DOHH2 (cell line): ENCODE measurements around the gene CNTF.

Experiments used
- H3F3A ChIP-seq: fragments of 200-600 bp; sonication (generic), shearing (Covaris generic); 2 replicates; pipeline ENCODE4 v1.6.0; 2016; ENCODE audit warnings: antibody characterized with exemption, mild to moderate bottlenecking; ENCODE audit not compliant: control insufficient read depth, insufficient read depth
- H3K27ac ChIP-seq: fragments of 200-600 bp; sonication (generic); 2 replicates; pipeline ENCODE4 v1.5.1; 2014; ENCODE audit warnings: low read depth, mild to moderate bottlenecking, low read length, moderate library complexity
- H3K27me3 ChIP-seq: fragments of 200-600 bp; sonication (generic); 2 replicates; pipeline ENCODE4 v1.6.1; 2014; ENCODE audit warnings: mild to moderate bottlenecking, low read length, mixed read lengths; ENCODE audit not compliant: control insufficient read depth
- H3K36me3 ChIP-seq: fragments of 200-600 bp; sonication (generic); 2 replicates; pipeline ENCODE4 v1.6.1; 2014; ENCODE audit warnings: mild to moderate bottlenecking, low read length, moderate library complexity, mixed read lengths; ENCODE audit not compliant: control insufficient read depth
- H3K4me1 ChIP-seq: fragments of 200-600 bp; sonication (generic); 2 replicates; pipeline ENCODE4 v1.6.1; 2014; ENCODE audit warnings: mild to moderate bottlenecking, low read length, mixed read lengths; ENCODE audit not compliant: control insufficient read depth
- H3K4me2 ChIP-seq: fragments of 200-600 bp; sonication (generic); 2 replicates; pipeline ENCODE4 v1.6.0; 2014; ENCODE audit warnings: mild to moderate bottlenecking, low read length, moderate library complexity
- H3K4me3 ChIP-seq: fragments of 200-600 bp; sonication (generic); 2 replicates; pipeline ENCODE4 v1.5.1; 2014; ENCODE audit warnings: mild to moderate bottlenecking, low read length, mixed read lengths
- H3K79me2 ChIP-seq: fragments of 200-600 bp; sonication (generic); 2 replicates; pipeline ENCODE4 v1.6.1; 2014; ENCODE audit warnings: mild to moderate bottlenecking, low read length, mixed read lengths; ENCODE audit not compliant: control insufficient read depth
- H3K9me2 ChIP-seq: fragments of 200-600 bp; sonication (generic); replicated peaks from 2 replicates; pipeline ENCODE4 v1.6.1; 2014; ENCODE audit warnings: mild to moderate bottlenecking, low read length, mixed read lengths; ENCODE audit not compliant: control insufficient read depth
- H3K9me3 ChIP-seq: fragments of 200-600 bp; sonication (generic); 2 replicates; pipeline ENCODE4 v1.6.1; 2014; ENCODE audit warnings: antibody characterized with exemption, low read length, mixed read lengths; ENCODE audit not compliant: control insufficient read depth, insufficient read depth
- H4K20me1 ChIP-seq: fragments of 200-600 bp; sonication (generic); 2 replicates; pipeline ENCODE4 v1.6.0; 2014; ENCODE audit warnings: low read depth, mild to moderate bottlenecking, antibody characterized with exemption, low read length, moderate library complexity; ENCODE audit not compliant: control insufficient read depth, insufficient read depth
- CTCF ChIP-seq: fragments of 200-600 bp; sonication (generic); IDR thresholded peaks from one replicate; pipeline ENCODE4 v1.5.1; 2014; ENCODE audit warnings: antibody characterized with exemption, mild to moderate bottlenecking, low read depth, low read length; ENCODE audit not compliant: poor library complexity, severe bottlenecking
- EZH2phosphoT487 ChIP-seq: fragments of 200-600 bp; sonication (generic); IDR thresholded peaks from 2 replicates; pipeline ENCODE4 v1.6.1; 2017; ENCODE audit warnings: borderline replicate concordance, mild to moderate bottlenecking, antibody characterized with exemption, low read length, moderate library complexity, mixed read lengths

The CNTF gene

DNA sequence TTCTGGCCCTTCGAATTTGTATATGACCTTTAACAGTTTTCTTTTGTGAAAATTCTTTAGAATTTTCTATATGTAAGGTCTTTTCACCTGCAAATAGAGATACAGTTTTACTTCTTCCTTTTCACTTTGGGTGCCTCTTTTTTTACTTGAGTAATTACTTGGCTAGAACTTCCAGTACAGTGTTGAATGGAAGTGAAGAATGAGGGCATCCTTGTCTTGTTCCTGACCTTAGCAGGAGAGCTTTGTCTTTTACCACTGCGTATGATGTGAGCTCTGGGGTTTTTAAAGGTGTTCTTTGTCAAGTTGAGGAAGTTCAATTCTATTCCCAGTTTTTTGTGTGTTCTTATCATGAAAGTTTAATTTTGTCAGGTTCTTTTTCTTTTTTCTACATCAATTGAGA is 22.0 kb upstream of the CNTF start:
- H3K4me2 ChIP-seq = no peak overlapping the region
- no peak overlapping the region for H3K27ac ChIP-seq
- peaks cover 5% of the 10 kb centered on the region; the same call in 1 of the 2 replicates for H4K20me1 ChIP-seq
- H3K4me1 ChIP-seq = peaks cover 12% of the 10 kb centered on the region
- peaks cover 91% of the 10 kb centered on the region for H3K36me3 ChIP-seq
- H3K79me2 ChIP-seq = peaks cover 100% of the 10 kb centered on the region
- H3K9me2 ChIP-seq = no peaks in the 10 kb centered on the region
- H3K9me3 ChIP-seq = no peaks in the 10 kb centered on the region
- H3F3A ChIP-seq = no peaks in the 10 kb centered on the region; the same call in 1 of the 2 replicates
- TF ChIP-seq EZH2phosphoT487 (no peak), CTCF (no peak)
- H3K27me3 ChIP-seq = no peaks in the 10 kb centered on the region
- H3K4me3 ChIP-seq = no peak overlapping the region

DNA sequence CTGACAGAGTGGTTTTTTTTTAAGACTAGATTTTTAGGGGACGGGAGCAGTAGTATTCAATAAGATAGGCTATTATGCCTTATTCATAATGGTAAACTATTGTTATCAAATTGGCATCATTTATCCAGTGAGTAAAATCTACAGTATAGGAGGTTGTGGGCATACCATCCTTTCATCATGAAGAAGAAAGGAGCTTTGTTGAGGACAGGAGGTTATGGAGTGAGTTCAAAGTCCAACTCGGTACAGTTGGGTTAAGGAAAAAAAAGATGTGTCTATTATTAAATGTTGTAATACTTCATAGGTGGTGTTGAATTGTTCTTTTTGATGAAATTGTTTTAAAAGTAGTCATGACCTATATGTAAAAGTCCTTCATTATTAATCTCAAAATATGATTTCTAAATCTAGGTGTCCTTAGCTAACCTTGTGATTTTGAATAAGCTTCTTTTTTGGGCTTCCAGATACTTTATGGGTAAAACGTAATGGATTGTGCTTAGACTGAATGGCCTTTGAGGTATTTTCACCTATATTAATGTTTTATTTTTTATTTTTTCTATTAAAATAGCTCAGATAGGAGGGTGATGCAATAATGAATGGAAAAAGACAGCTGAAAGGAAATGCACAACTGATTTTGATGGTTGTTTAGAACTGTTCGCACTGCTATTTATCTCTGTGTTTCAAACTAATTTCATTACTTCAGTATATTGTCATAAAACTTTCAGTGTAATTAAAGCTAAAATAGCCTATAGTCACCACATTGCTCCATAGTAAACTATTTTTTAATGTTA is 15.3 kb upstream of the CNTF start:
- Histone ChIP-seq H4K20me1 (no peaks in the 10 kb centered on the region), H3K27me3 (no peaks in the 10 kb centered on the region), H3K4me3 (no peak overlapping the region), H3F3A (no peaks in the 10 kb centered on the region), H3K79me2 (peaks cover 80% of the 10 kb centered on the region), H3K27ac (no peak overlapping the region), H3K9me3 (no peaks in the 10 kb centered on the region), H3K36me3 (peaks cover 87% of the 10 kb centered on the region), H3K9me2 (no peaks in the 10 kb centered on the region), H3K4me2 (no peak overlapping the region), H3K4me1 (peaks cover 20% of the 10 kb centered on the region)
- TF ChIP-seq CTCF (no peak), EZH2phosphoT487 (no peak)

DNA sequence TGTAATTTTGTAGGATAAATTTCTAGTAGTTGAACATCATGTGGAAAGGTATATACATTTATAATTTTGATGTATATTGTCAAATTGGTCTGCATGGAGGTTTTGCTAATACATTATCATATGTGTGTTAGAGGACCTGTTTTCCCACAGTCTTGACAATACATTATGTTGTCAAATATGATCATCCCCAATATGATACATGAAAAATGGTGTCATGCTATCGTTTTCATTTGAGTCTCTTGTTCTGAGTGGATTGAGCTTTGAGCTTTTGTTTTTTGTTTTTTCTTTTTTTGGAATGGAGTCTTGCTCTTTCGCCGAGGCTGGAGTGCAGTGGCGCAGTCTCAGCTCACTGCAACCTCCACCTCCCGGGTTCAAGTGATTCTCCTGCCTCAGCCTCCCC is 14.1 kb upstream of the CNTF start:
- Histone ChIP-seq H3K27ac (no peak overlapping the region), H3K27me3 (no peaks in the 10 kb centered on the region), H3K4me3 (no peak overlapping the region), H3K4me2 (no peak overlapping the region), H3K9me2 (no peaks in the 10 kb centered on the region), H3F3A (no peaks in the 10 kb centered on the region; the same call in 1 of the 2 replicates), H3K4me1 (peaks cover 20% of the 10 kb centered on the region), H3K36me3 (peaks cover 88% of the 10 kb centered on the region), H3K79me2 (peaks cover 68% of the 10 kb centered on the region), H3K9me3 (no peaks in the 10 kb centered on the region), H4K20me1 (no peaks in the 10 kb centered on the region)
- TF ChIP-seq EZH2phosphoT487 (no peak), CTCF (no peak)
